GM12878 (cell line): Measurements from ENCODE around the gene NR1D2. TPM values are rescaled to one million over a fixed set of nuclear protein-coding genes. Genes with fewer than 3 reads are reported as not detected.

Experiments used
- ATAC-seq: fragments of 200-7000 bp; cut with Tn5 transposase; 3 replicates; pipeline ENCODE4 v1.9.1; 2020; ENCODE audit warnings: mild to moderate bottlenecking, moderate library complexity
- BruUV-seq: library from RNA; stranded (reverse); fragments of 400-500 nt; replicated peaks from 2 replicates; lab custom pipeline; 2021; lab: Mats Ljungman, UMichigan
- CTCF ChIA-PET: fragments of 300-600 bp; sonication (Branson Sonifier 250); formaldehyde crosslinking; extraction: SDS; loops from one replicate; lab custom pipeline; 2021; ENCODE audit warnings: inconsistent platforms; lab: Yijun Ruan, JAX
- POLR2A ChIA-PET: fragments of 350-600 bp; formaldehyde crosslinking; extraction: SDS; loops from one replicate; lab custom pipeline; 2021; ENCODE audit warnings: inconsistent platforms; lab: Charles Lee
- RAD21 ChIA-PET: fragments of 300-600 bp; sonication (Branson Sonifier 250); formaldehyde crosslinking; loops from one replicate; lab custom pipeline; 2023; ENCODE audit warnings: antibody characterized with exemption; ENCODE audit not compliant: unreplicated experiment; lab: Charles Lee
- SMC1A ChIA-PET: fragments of 300-600 bp; sonication (Branson Sonifier 250); formaldehyde crosslinking; loops from one replicate; lab custom pipeline; 2023; ENCODE audit not compliant: unreplicated experiment, uncharacterized antibody; lab: Charles Lee
- DNase-seq: peaks from one replicate; pipeline ENCODE4 v3.0.0-alpha.2; 2011; ENCODE audit warnings: low read depth, low spot score
- FAIRE-seq: peaks from 3 replicates; lab custom pipeline; 2011; peaks lifted over from hg19 to GRCh38; lab: Jason Lieb, UNC
- H2AFZ ChIP-seq: 2 replicates; pipeline ENCODE4 v1.6.0; 2011; ENCODE audit warnings: low read depth, low read length, control low read depth; ENCODE audit not compliant: control insufficient read depth
- H3K27ac ChIP-seq: 2 replicates; pipeline ENCODE4 v1.5.1; 2011; ENCODE audit warnings: control low read depth; ENCODE audit not compliant: control insufficient read depth, insufficient read depth
- H3K27me3 ChIP-seq, 2 experiments: replicated peaks in 1 of 2; 2 replicates each; pipeline versions ENCODE4 v1.6.0 to v1.6.1; 2011; ENCODE audit warnings: low read length in 1 of 2; ENCODE audit not compliant: control insufficient read depth in 2 of 2, insufficient read depth in 2 of 2
- H3K36me3 ChIP-seq, 2 experiments: 2 replicates each; pipeline ENCODE4 v1.5.1; 2011; ENCODE audit warnings: low read length in 1 of 2; ENCODE audit not compliant: control insufficient read depth in 2 of 2, insufficient read depth in 2 of 2
- H3K4me1 ChIP-seq: 2 replicates; pipeline ENCODE4 v1.6.1; 2011; ENCODE audit warnings: mild to moderate bottlenecking, low read length, moderate library complexity, mixed read lengths; ENCODE audit not compliant: control insufficient read depth, insufficient read depth
- H3K4me2 ChIP-seq: 2 replicates; pipeline ENCODE4 v1.6.0; 2011; ENCODE audit warnings: control low read depth; ENCODE audit not compliant: control insufficient read depth, insufficient read depth
- H3K4me3 ChIP-seq: fragments of 200-600 bp; sonication (generic); 2 replicates; pipeline ENCODE4 v1.5.1; 2016
- H3K79me2 ChIP-seq: 2 replicates; pipeline ENCODE4 v1.6.0; 2011; ENCODE audit warnings: low read length; ENCODE audit not compliant: control insufficient read depth, insufficient read depth
- H3K9ac ChIP-seq: 2 replicates; pipeline ENCODE4 v1.8.0; 2011; ENCODE audit warnings: low read length, control low read depth, mixed read lengths; ENCODE audit not compliant: control insufficient read depth, insufficient read depth
- H3K9me3 ChIP-seq: replicated peaks from 3 replicates; pipeline ENCODE4 v1.5.1; 2011; ENCODE audit warnings: mild to moderate bottlenecking, low read length; ENCODE audit not compliant: control insufficient read depth, insufficient read depth
- H4K20me1 ChIP-seq: 2 replicates; pipeline ENCODE4 v1.6.0; 2011; ENCODE audit not compliant: control insufficient read depth, insufficient read depth
- BCL11A ChIP-seq: IDR thresholded peaks from 2 replicates; pipeline ENCODE4 v1.6.1; 2011; ENCODE audit warnings: low read depth, low read length
- CBX3 ChIP-seq: fragments of 200-600 bp; sonication (generic); IDR thresholded peaks from 2 replicates; pipeline ENCODE4 v1.6.1; 2016; ENCODE audit warnings: low read depth, borderline replicate concordance
- DPF2 ChIP-seq: fragments of 450-650 bp; IDR thresholded peaks from 2 replicates; pipeline ENCODE4 v1.6.1; 2017; ENCODE audit warnings: mild to moderate bottlenecking
- EZH2 ChIP-seq: IDR thresholded peaks from 2 replicates; pipeline ENCODE4 v1.6.1; 2012; ENCODE audit warnings: low read depth, mild to moderate bottlenecking, control low read depth, inconsistent platforms, low read length, borderline replicate concordance; ENCODE audit not compliant: control insufficient read depth
- FOS ChIP-seq: IDR thresholded peaks from 3 replicates; pipeline ENCODE4 v1.6.1; 2011; ENCODE audit warnings: borderline replicate concordance; ENCODE audit not compliant: insufficient read length; ENCODE audit errors: extremely low read depth
- HDAC2 ChIP-seq: fragments of 200-600 bp; sonication (generic); IDR thresholded peaks from 2 replicates; pipeline ENCODE4 v1.6.1; 2017
- IKZF1 ChIP-seq: fragments of 450-650 bp; conservative IDR thresholded peaks from 2 replicates; pipeline ENCODE4 v1.6.1; 2017; ENCODE audit warnings: antibody characterized with exemption, mild to moderate bottlenecking
- MEF2B ChIP-seq: fragments of 450-650 bp; IDR thresholded peaks from 2 replicates; pipeline ENCODE4 v1.6.1; 2018; ENCODE audit warnings: mild to moderate bottlenecking, moderate library complexity; ENCODE audit not compliant: partially characterized antibody, poor library complexity, severe bottlenecking
- MTA3 ChIP-seq: IDR thresholded peaks from 2 replicates; pipeline ENCODE4 v1.6.1; 2012; ENCODE audit warnings: low read length, inconsistent platforms, borderline replicate concordance
- MYC ChIP-seq: IDR thresholded peaks from 2 replicates; pipeline ENCODE4 v1.6.1; 2011; ENCODE audit warnings: mild to moderate bottlenecking, low read length, moderate library complexity, inconsistent platforms; ENCODE audit not compliant: insufficient read depth, insufficient replicate concordance, insufficient read length, severe bottlenecking
- NFYB ChIP-seq: IDR thresholded peaks from 2 replicates; pipeline ENCODE4 v1.6.1; 2011; ENCODE audit warnings: low read depth, mild to moderate bottlenecking, low read length, improper control_type of control experiment, moderate library complexity; ENCODE audit not compliant: insufficient read depth
- NRF1 ChIP-seq: conservative IDR thresholded peaks from 2 replicates; pipeline ENCODE4 v1.6.1; 2011; ENCODE audit warnings: mild to moderate bottlenecking, low read depth, low read length, improper control_type of control experiment
- PAX5 ChIP-seq: IDR thresholded peaks from 2 replicates; pipeline ENCODE4 v1.6.1; 2011; ENCODE audit warnings: low read depth, low read length, borderline replicate concordance
- PBX3 ChIP-seq: IDR thresholded peaks from 2 replicates; pipeline ENCODE4 v1.6.1; 2011; ENCODE audit warnings: mild to moderate bottlenecking, low read depth, low read length, moderate library complexity; ENCODE audit not compliant: insufficient replicate concordance
- RAD21 ChIP-seq: IDR thresholded peaks from 2 replicates; pipeline ENCODE4 v1.6.1; 2011; ENCODE audit warnings: mild to moderate bottlenecking, low read depth, low read length, moderate library complexity; ENCODE audit not compliant: insufficient read depth
- SIX5 ChIP-seq: IDR thresholded peaks from 2 replicates; pipeline ENCODE4 v1.6.1; 2011; ENCODE audit warnings: mild to moderate bottlenecking, low read depth, low read length, moderate library complexity; ENCODE audit not compliant: severe bottlenecking
- SMARCA5 ChIP-seq: fragments of 450-650 bp; IDR thresholded peaks from 2 replicates; pipeline ENCODE4 v1.6.1; 2017; ENCODE audit warnings: mild to moderate bottlenecking
- STAT1 ChIP-seq: fragments of 450-650 bp; conservative IDR thresholded peaks from 2 replicates; pipeline ENCODE4 v1.6.1; 2014; ENCODE audit warnings: antibody characterized with exemption, mild to moderate bottlenecking
- SUZ12 ChIP-seq: fragments of 200-600 bp; sonication (generic); IDR thresholded peaks from one replicate; pipeline ENCODE4 v1.6.1; 2018; ENCODE audit warnings: antibody characterized with exemption, mild to moderate bottlenecking; ENCODE audit not compliant: unreplicated experiment
- YBX1 ChIP-seq: fragments of 450-650 bp; IDR thresholded peaks from 2 replicates; pipeline ENCODE4 v1.6.1; 2016; ENCODE audit warnings: antibody characterized with exemption
- ZNF622 ChIP-seq: fragments of 450-650 bp; IDR thresholded peaks from 2 replicates; pipeline ENCODE4 v1.6.1; 2017; ENCODE audit warnings: mild to moderate bottlenecking, inconsistent platforms
- WGBS: methylation state at CpG from one replicate; pipeline ENCODE4 v1.1.6; 2016; ENCODE audit warnings: low lambda C conversion rate; ENCODE audit not compliant: insufficient replicate concordance, insufficient coverage; ENCODE audit errors: missing lambda C conversion rate; 5-methylcytosine and 5-hydroxymethylcytosine counted together
- in situ Hi-C: fragments of 300-500 bp; cut with MboI; formaldehyde crosslinking; loops from 9 replicates; pipeline ENCODE4 v1.14.3; 2018; ENCODE audit warnings: mixed read lengths
- intact Hi-C: fragments of 100-400 bp; cut with micrococcal nuclease; formaldehyde crosslinking; loops from one replicate; pipeline ENCODE4 v1.14.2; 2022; ENCODE audit not compliant: unreplicated experiment
- polyA plus RNA-seq, 11 experiments: library from polyadenylated mRNA; depleted of rRNA in 4 of 11; unstranded in 6 of 11; stranded (reverse) in 5 of 11; fragments of >200 nt; fragmentation: Nextera tagmentation in 4 of 11; fragmentation: Illumina TruSeq in 1 of 11; extraction: Ambion mirVana in 4 of 11; extraction: Trizol in 1 of 11; gene quantifications; 1 replicate in 1 of 11; 2 replicates in 10 of 11; pipeline versions ENCODE4 v1.2.1 to v1.2.3, GENCODE V29; 2011 to 2016; ENCODE audit warnings: inconsistent platforms in 2 of 11, missing spikeins in 2 of 11, low read depth in 1 of 11
- total RNA-seq, 4 experiments: library from RNA; depleted of rRNA in 3 of 4; stranded (reverse); fragments of >200 nt in 3 of 4; fragmentation: Illumina TruSeq in 1 of 4; extraction: Trizol in 1 of 4; gene quantifications; 2 replicates each; pipeline versions ENCODE4 v1.2.1 to v1.2.3, GENCODE V29; 2013 to 2021

The NR1D2 gene
- total and polyA plus RNA-seq, 10 of the 15 experiments (the other 5 are each of a cell fraction or from before 2014, with no cell fraction given): 0.67 to 5.3 (median 2.6) TPM

GRCh38 chr3:23916152-23916885 lies 28.8 kb upstream of the NR1D2 start (continued):
- TF ChIP-seq EZH2 (no peak), DPF2 (peak; percentile 56), SMARCA5 (peak; percentile 12; the same call in 1 of the 2 replicates), FOS (no peak), PAX5 (no peak), BCL11A (no peak)
- TF ChIP-seq, all 136 proteins: peak for 11

GRCh38 chr3:23916886-23917678 lies 28.0 kb upstream of the NR1D2 start, which contains the start of the genes NKIRAS1 and RPL15:
NKIRAS1 (minus strand) TSS chr3:23916990; CDS start chr3:23910904, 6,086 bp downstream.
RPL15 (plus strand) TSS chr3:23917132; CDS start chr3:23917860, 728 bp downstream.
- Histone ChIP-seq H3K4me1 (peaks cover 3% of the 10 kb centered on the region), H3K36me3 (peaks cover 0 to 28% of the 10 kb centered on the region in 2 experiments; a peak in 2 of 4 replicates), H3K9ac (peak within 1 kb of the TSS; percentile 98), H3K4me2 (peak within 1 kb of the TSS; percentile 94), H3K9me3 (no peaks in the 10 kb centered on the region), H3K4me3 (peak within 1 kb of the TSS; percentile 100), H3K27me3 (no peaks in the 10 kb centered on the region), H4K20me1 (peaks cover 5% of the 10 kb centered on the region; the same call in 1 of the 2 replicates), H2AFZ (peak within 1 kb of the TSS; percentile 89), H3K79me2 (peaks cover 61% of the 10 kb centered on the region), H3K27ac (peak within 1 kb of the TSS; percentile 95)
- BruUV-seq: no TSS peak
- ATAC-seq (peak; percentile 90), DNase-seq (peak; percentile 89), FAIRE-seq (peak; percentile 92)
- SMC1A ChIA-PET: interaction anchor here (0.6 to 4.1 kb wide), 19 partner anchors 11 to 222 kb away, joined by 3 to 18 read pairs (median 4); no protein-coding TSS in a partner anchor
- in situ Hi-C loops: no loop called here
- RAD21 ChIA-PET: interaction anchor here (0.6 to 3.1 kb wide), 14 partner anchors 27 to 324 kb away, joined by 3 to 18 read pairs (median 5); no protein-coding TSS in a partner anchor
- intact Hi-C loops: loop anchor here (1.0 kb wide), 2 partner anchors 29 to 105 kb away; no protein-coding TSS in a partner anchor
- CTCF ChIA-PET: interaction anchor here (1.3 to 3.0 kb wide), 7 partner anchors 25 to 86 kb away, joined by 3 to 19 read pairs (median 6); no protein-coding TSS in a partner anchor
- under 1% methylated on average over 63 of the region's 64 CpGs for WGBS
- POLR2A ChIA-PET: interaction anchor here (0.7 to 2.6 kb wide), 23 partner anchors 9 to 268 kb away, joined by 3 to 17 read pairs (median 3); no protein-coding TSS in a partner anchor
- no peak for TF ChIP-seq CBX3
- TF ChIP-seq STAT1: peak; percentile 39
- no peak; the same call in 1 of the 2 replicates for TF ChIP-seq MTA3
- no peak for TF ChIP-seq RAD21
- TF ChIP-seq NFYB: no peak
- TF ChIP-seq ZNF622: no peak
- peak; percentile 89 for TF ChIP-seq SIX5
- no peak for TF ChIP-seq SUZ12
- TF ChIP-seq YBX1: no peak
- no peak for TF ChIP-seq HDAC2
- peak; percentile 54 for TF ChIP-seq MEF2B
- no peak for TF ChIP-seq NRF1
- peak; percentile 93 for TF ChIP-seq MYC
- TF ChIP-seq IKZF1: peak; percentile 83
- TF ChIP-seq PBX3: no peak
